GM23338 (cell line): ENCODE results near the gene AGAP1. TPM values are rescaled to one million over a fixed set of nuclear protein-coding genes. Genes with fewer than 3 reads are reported as not detected.

ENCODE experiments used
- ATAC-seq: fragments of 200-7000 bp; cut with Tn5 transposase; 3 replicates; pipeline ENCODE4 v1.9.1; 2020
- DNase-seq: peaks from one replicate; pipeline ENCODE4 v3.0.0-alpha.2; 2015; ENCODE audit warnings: low spot score
- H2AFZ ChIP-seq: fragments of 200-600 bp; sonication (generic); 2 replicates; pipeline ENCODE4 v1.8.0; 2016; ENCODE audit warnings: antibody characterized with exemption, mild to moderate bottlenecking, moderate library complexity
- H3F3A ChIP-seq: fragments of 200-600 bp; sonication (generic); replicated peaks from 2 replicates; pipeline ENCODE4 v1.8.0; 2017; ENCODE audit warnings: antibody characterized with exemption, mixed run types, low read depth
- H3K27ac ChIP-seq: fragments of 200-600 bp; sonication (generic); 2 replicates; pipeline ENCODE4 v1.6.1; 2016; ENCODE audit warnings: low read depth
- H3K27me3 ChIP-seq: fragments of 200-600 bp; sonication (generic); 2 replicates; pipeline ENCODE4 v1.8.0; 2016; ENCODE audit warnings: mild to moderate bottlenecking, mixed run types, moderate library complexity; ENCODE audit not compliant: insufficient read depth
- H3K36me3 ChIP-seq: fragments of 200-600 bp; sonication (generic); 2 replicates; pipeline ENCODE4 v1.8.0; 2016; ENCODE audit warnings: mild to moderate bottlenecking; ENCODE audit not compliant: insufficient read depth
- H3K4me1 ChIP-seq: fragments of 200-600 bp; sonication (generic); 2 replicates; pipeline ENCODE4 v1.8.0; 2016; ENCODE audit warnings: mild to moderate bottlenecking, moderate library complexity; ENCODE audit not compliant: insufficient read depth
- H3K4me2 ChIP-seq: fragments of 200-600 bp; sonication (generic); 2 replicates; pipeline ENCODE4 v1.7.1; 2017; ENCODE audit warnings: mixed run types
- H3K4me3 ChIP-seq: fragments of 200-600 bp; sonication (generic); 2 replicates; pipeline ENCODE4 v1.6.1; 2016; ENCODE audit warnings: mixed run types
- H3K79me2 ChIP-seq: fragments of 200-600 bp; sonication (generic); replicated peaks from 2 replicates; pipeline ENCODE4 v1.8.0; 2017; ENCODE audit warnings: mild to moderate bottlenecking; ENCODE audit not compliant: insufficient read depth
- H3K9me2 ChIP-seq: fragments of 200-600 bp; sonication (generic); 2 replicates; pipeline ENCODE4 v1.8.0; 2017; ENCODE audit not compliant: insufficient read depth
- H4K20me1 ChIP-seq: fragments of 200-600 bp; sonication (generic); replicated peaks from 2 replicates; pipeline ENCODE4 v1.8.0; 2017; ENCODE audit warnings: mild to moderate bottlenecking; ENCODE audit not compliant: insufficient read depth
- H3K27ac Mint-ChIP-seq: 2 replicates; pipeline ENCODE4 v1.8.0; 2020; ENCODE audit warnings: inconsistent platforms, mild to moderate bottlenecking, moderate library complexity, mixed read lengths
- H3K27me3 Mint-ChIP-seq: 3 replicates; pipeline ENCODE4 v1.8.0; 2022; ENCODE audit warnings: low read depth, mild to moderate bottlenecking, moderate library complexity, mixed read lengths, inconsistent platforms; ENCODE audit not compliant: insufficient read depth, poor library complexity
- H3K36me3 Mint-ChIP-seq: 3 replicates; pipeline ENCODE4 v1.8.0; 2021; ENCODE audit warnings: low read depth, mild to moderate bottlenecking, inconsistent platforms, moderate library complexity, mixed read lengths
- H3K4me1 Mint-ChIP-seq: 3 replicates; pipeline ENCODE4 v1.8.0; 2020; ENCODE audit warnings: mild to moderate bottlenecking, inconsistent platforms, mixed read lengths
- H3K4me3 Mint-ChIP-seq: 3 replicates; pipeline ENCODE4 v1.8.0; 2021; ENCODE audit warnings: moderate library complexity, mild to moderate bottlenecking, inconsistent platforms, mixed read lengths
- H3K9me3 Mint-ChIP-seq: 3 replicates; pipeline ENCODE4 v1.8.0; 2020; ENCODE audit warnings: moderate library complexity, mild to moderate bottlenecking, inconsistent platforms, mixed read lengths
- CREB1 ChIP-seq: fragments of 250-450 bp; sonication (Bioruptor Pico); IDR thresholded peaks from 2 replicates; pipeline ENCODE4 v1.5.0; 2020; ENCODE audit warnings: low read depth, mild to moderate bottlenecking, moderate library complexity
- EZH2phosphoT487 ChIP-seq: fragments of 200-600 bp; sonication (generic); IDR thresholded peaks from one replicate; pipeline ENCODE4 v1.8.1; 2018; ENCODE audit warnings: antibody characterized with exemption; ENCODE audit not compliant: unreplicated experiment
- JUNB ChIP-seq: IDR thresholded peaks from one replicate; pipeline ENCODE4 v1.6.1; 2016; ENCODE audit warnings: antibody characterized with exemption; ENCODE audit not compliant: unreplicated experiment
- NANOG ChIP-seq: IDR thresholded peaks from 2 replicates; pipeline ENCODE4 v1.6.1; 2016; ENCODE audit warnings: antibody characterized with exemption, borderline replicate concordance
- ZNF114 ChIP-seq: fragments of 250-450 bp; sonication (Bioruptor Pico); IDR thresholded peaks from 2 replicates; pipeline ENCODE4 v1.5.0; 2020; ENCODE audit warnings: mild to moderate bottlenecking, moderate library complexity
- ZNF331 ChIP-seq: fragments of 250-450 bp; sonication (Bioruptor Pico); IDR thresholded peaks from 2 replicates; pipeline ENCODE4 v1.5.0; 2020; ENCODE audit warnings: low read depth, mild to moderate bottlenecking, moderate library complexity
- polyA plus RNA-seq: library from polyadenylated mRNA; unstranded; fragments of >200 nt; fragmentation: Nextera tagmentation; extraction: Ambion mirVana; gene quantifications from 2 replicates; pipeline ENCODE4 v1.2.1, GENCODE V29; 2016
- total RNA-seq: library from RNA; depleted of rRNA; stranded (reverse); fragments of >200 nt; shearing (Covaris generic); gene quantifications from 2 replicates; pipeline ENCODE4 v1.2.3, GENCODE V29; 2014
- TF ChIP-seq, protein P1 (sequence below), 2 experiments: fragments of 200-600 bp in 1 of 2; sonication (generic) in 1 of 2; conservative IDR thresholded peaks; 2 replicates each; pipeline versions ENCODE4 v1.5.1 to v1.6.1; 2016 to 2017; ENCODE audit warnings: antibody characterized with exemption in 2 of 2, low read depth in 2 of 2, mild to moderate bottlenecking in 2 of 2, moderate library complexity in 1 of 2
- TF ChIP-seq, protein P2 (sequence below): IDR thresholded peaks from 2 replicates; pipeline ENCODE4 v1.6.1; 2016; ENCODE audit warnings: antibody characterized with exemption

AGAP1 gene
- total and polyA plus RNA-seq, 2 experiments from 2014 or later, result 13.3 to 27.9 TPM

DNA sequence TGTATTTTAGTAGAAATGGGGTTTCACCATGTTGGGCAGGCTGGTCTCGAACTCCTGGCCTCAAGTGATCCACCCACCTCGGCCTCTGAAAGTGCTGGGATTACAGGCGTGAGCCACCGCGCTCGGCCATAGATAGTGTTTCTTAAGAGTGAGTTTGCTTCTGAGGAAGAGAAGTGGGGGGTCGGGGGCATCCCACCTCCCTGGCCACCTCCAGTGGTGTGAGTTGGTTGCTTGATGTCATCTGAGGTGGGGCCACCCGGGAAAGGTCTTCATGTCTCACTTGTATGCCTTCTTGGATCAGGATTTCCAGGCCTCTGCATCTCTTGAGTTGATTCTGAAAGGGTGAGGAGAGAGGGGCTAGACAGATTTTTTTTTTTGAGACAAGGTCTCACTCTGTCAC is 57.1 kb downstream of the AGAP1 start:
- Histone ChIP-seq H3K4me1 (peaks cover 10% of the 10 kb centered on the region), H3K27ac (no peak overlapping the region), H3K36me3 (no peaks in the 10 kb centered on the region), H3F3A (no peaks in the 10 kb centered on the region), H4K20me1 (peaks cover 14% of the 10 kb centered on the region), H3K79me2 (peaks cover 95% of the 10 kb centered on the region), H2AFZ (no peak overlapping the region), H3K4me3 (no peak overlapping the region), H3K27me3 (no peaks in the 10 kb centered on the region), H3K4me2 (no peak overlapping the region), H3K9me2 (no peaks in the 10 kb centered on the region)
- no peaks in the 10 kb centered on the region for H3K9me3 Mint-ChIP-seq
- H3K27me3 Mint-ChIP-seq, result peaks cover 11% of the 10 kb centered on the region
- DNase-seq (no peak), ATAC-seq (no peak)
- H3K27ac Mint-ChIP-seq, result no peak overlapping the region
- no peaks in the 10 kb centered on the region for H3K36me3 Mint-ChIP-seq
- H3K4me3 Mint-ChIP-seq, result no peak overlapping the region
- TF ChIP-seq JUNB (no peak), CREB1 (CRISPR knock-in tag) (no peak), EZH2phosphoT487 (no peak), NANOG (no peak)
- H3K4me1 Mint-ChIP-seq, result peaks cover 59% of the 10 kb centered on the region

DNA sequence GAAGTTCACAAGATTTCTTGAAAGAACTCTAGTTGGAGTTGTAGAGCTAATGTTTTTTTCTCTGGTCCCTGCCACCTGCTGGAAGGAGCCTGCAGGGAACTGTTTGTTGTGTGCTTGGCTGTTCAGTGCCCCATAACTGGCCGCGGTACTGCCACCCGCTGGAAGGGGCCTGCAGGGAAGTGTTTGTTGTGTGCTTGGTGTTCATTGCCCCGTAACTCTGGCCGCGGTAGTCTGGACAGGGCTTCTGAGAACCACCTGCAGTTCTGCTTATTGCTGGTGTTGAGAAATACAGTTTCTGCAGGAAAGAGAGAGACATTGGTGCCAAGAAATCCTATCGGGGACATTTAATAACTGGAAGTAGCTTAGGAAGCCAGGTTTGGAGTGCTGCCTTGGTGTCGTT is 58.1 kb downstream of the AGAP1 start:
- Histone ChIP-seq H4K20me1 (peaks cover 14% of the 10 kb centered on the region), H3K9me2 (no peaks in the 10 kb centered on the region), H3K4me2 (no peak overlapping the region), H3K36me3 (no peaks in the 10 kb centered on the region), H3K27me3 (no peaks in the 10 kb centered on the region), H3K4me3 (no peak overlapping the region), H3F3A (no peaks in the 10 kb centered on the region), H3K27ac (peak overlapping the region; percentile 41; the same call in 1 of the 2 replicates), H3K4me1 (peaks cover 9% of the 10 kb centered on the region), H3K79me2 (peaks cover 95% of the 10 kb centered on the region), H2AFZ (no peak overlapping the region)
- H3K27me3 Mint-ChIP-seq, result peaks cover 12% of the 10 kb centered on the region
- H3K27ac Mint-ChIP-seq, result peak overlapping the region; percentile 32; the same call in 1 of the 2 replicates
- TF ChIP-seq, protein P1, sequence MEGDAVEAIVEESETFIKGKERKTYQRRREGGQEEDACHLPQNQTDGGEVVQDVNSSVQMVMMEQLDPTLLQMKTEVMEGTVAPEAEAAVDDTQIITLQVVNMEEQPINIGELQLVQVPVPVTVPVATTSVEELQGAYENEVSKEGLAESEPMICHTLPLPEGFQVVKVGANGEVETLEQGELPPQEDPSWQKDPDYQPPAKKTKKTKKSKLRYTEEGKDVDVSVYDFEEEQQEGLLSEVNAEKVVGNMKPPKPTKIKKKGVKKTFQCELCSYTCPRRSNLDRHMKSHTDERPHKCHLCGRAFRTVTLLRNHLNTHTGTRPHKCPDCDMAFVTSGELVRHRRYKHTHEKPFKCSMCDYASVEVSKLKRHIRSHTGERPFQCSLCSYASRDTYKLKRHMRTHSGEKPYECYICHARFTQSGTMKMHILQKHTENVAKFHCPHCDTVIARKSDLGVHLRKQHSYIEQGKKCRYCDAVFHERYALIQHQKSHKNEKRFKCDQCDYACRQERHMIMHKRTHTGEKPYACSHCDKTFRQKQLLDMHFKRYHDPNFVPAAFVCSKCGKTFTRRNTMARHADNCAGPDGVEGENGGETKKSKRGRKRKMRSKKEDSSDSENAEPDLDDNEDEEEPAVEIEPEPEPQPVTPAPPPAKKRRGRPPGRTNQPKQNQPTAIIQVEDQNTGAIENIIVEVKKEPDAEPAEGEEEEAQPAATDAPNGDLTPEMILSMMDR (conservative IDR thresholded peaks at IDR 0.05; ENCODE audit: low read depth in 2 of 2), result peak; percentile 64 to 79
- TF ChIP-seq CREB1 (CRISPR knock-in tag), result 0 out of 2 replicates have a peak, but pooled peaks have one; percentile 18
- TF ChIP-seq ZNF331, result no peak
- H3K9me3 Mint-ChIP-seq, result no peaks in the 10 kb centered on the region
- no peaks in the 10 kb centered on the region for H3K36me3 Mint-ChIP-seq
- peaks cover 55% of the 10 kb centered on the region for H3K4me1 Mint-ChIP-seq
- H3K4me3 Mint-ChIP-seq, result no peak overlapping the region
- DNase-seq, result peak; percentile 83
- ATAC-seq, result peak; percentile 91

DNA sequence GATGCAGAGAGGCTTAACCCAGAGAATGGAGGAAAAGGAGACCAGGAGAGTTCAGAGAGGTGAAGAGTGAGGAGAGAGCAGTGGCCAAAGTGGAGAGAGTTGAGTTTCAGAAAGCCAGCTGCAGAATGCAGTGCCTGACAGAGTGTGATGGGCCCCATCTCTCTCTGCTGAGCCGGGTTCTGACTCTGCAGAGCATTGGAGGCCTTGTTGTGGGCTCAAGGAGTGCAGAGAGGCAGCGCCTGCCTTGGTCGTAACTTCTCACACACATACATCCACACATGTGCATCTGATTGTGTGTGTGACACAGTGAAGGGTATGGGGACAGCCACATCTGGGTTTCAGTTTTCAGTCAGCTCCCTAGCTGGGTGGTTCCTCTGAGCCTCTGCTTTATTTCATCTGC is 58.8 kb downstream of the AGAP1 start:
- H3K27ac Mint-ChIP-seq, result no peak overlapping the region
- Histone ChIP-seq H3K27me3 (no peaks in the 10 kb centered on the region), H3F3A (no peaks in the 10 kb centered on the region), H3K4me3 (no peak overlapping the region), H3K9me2 (no peaks in the 10 kb centered on the region), H3K27ac (no peak overlapping the region; the same call in 1 of the 2 replicates), H4K20me1 (peaks cover 14% of the 10 kb centered on the region), H3K79me2 (peaks cover 95% of the 10 kb centered on the region), H3K4me1 (peaks cover 9% of the 10 kb centered on the region), H3K4me2 (no peak overlapping the region), H2AFZ (no peak overlapping the region), H3K36me3 (no peaks in the 10 kb centered on the region)
- no peaks in the 10 kb centered on the region for H3K9me3 Mint-ChIP-seq
- DNase-seq (no peak), ATAC-seq (no peak)
- peaks cover 12% of the 10 kb centered on the region for H3K27me3 Mint-ChIP-seq
- no peak overlapping the region for H3K4me3 Mint-ChIP-seq
- no peaks in the 10 kb centered on the region for H3K36me3 Mint-ChIP-seq
- H3K4me1 Mint-ChIP-seq, result peaks cover 55% of the 10 kb centered on the region
- TF ChIP-seq CREB1 (CRISPR knock-in tag) (no peak), NANOG (no peak), ZNF114 (CRISPR knock-in tag) (no peak), ZNF331 (no peak)
- TF ChIP-seq, protein P2, sequence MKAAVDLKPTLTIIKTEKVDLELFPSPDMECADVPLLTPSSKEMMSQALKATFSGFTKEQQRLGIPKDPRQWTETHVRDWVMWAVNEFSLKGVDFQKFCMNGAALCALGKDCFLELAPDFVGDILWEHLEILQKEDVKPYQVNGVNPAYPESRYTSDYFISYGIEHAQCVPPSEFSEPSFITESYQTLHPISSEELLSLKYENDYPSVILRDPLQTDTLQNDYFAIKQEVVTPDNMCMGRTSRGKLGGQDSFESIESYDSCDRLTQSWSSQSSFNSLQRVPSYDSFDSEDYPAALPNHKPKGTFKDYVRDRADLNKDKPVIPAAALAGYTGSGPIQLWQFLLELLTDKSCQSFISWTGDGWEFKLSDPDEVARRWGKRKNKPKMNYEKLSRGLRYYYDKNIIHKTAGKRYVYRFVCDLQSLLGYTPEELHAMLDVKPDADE, result no peak
